Measurements from ENCODE around the gene MPHOSPH10. TPM values are rescaled to one million over a fixed set of nuclear protein-coding genes. Genes with fewer than 3 reads are reported as not detected.
"Not testable (repeated sequence)": the region's sequence is repeated elsewhere in the genome, so short reads cannot be mapped to it uniquely, and the experiment has no call there.

The MPHOSPH10 gene, protein sequence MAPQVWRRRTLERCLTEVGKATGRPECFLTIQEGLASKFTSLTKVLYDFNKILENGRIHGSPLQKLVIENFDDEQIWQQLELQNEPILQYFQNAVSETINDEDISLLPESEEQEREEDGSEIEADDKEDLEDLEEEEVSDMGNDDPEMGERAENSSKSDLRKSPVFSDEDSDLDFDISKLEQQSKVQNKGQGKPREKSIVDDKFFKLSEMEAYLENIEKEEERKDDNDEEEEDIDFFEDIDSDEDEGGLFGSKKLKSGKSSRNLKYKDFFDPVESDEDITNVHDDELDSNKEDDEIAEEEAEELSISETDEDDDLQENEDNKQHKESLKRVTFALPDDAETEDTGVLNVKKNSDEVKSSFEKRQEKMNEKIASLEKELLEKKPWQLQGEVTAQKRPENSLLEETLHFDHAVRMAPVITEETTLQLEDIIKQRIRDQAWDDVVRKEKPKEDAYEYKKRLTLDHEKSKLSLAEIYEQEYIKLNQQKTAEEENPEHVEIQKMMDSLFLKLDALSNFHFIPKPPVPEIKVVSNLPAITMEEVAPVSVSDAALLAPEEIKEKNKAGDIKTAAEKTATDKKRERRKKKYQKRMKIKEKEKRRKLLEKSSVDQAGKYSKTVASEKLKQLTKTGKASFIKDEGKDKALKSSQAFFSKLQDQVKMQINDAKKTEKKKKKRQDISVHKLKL
- 29.2 TPM for polyA plus RNA-seq (ENCODE audit: insufficient read length)

- peak; percentile 84 for DNase-seq (ENCODE audit: low read depth)
Observed at GRCh38 chr2:71130152-71130904, at the start of gene MPHOSPH10, which contains the start of gene MCEE. TSS of gene MPHOSPH10 (plus strand) at chr2:71130634. CDS start at chr2:71130666, 32 bp downstream. TSS of gene MCEE (minus strand) at chr2:71130229. CDS start at chr2:71130219, 10 bp downstream.

DNA sequence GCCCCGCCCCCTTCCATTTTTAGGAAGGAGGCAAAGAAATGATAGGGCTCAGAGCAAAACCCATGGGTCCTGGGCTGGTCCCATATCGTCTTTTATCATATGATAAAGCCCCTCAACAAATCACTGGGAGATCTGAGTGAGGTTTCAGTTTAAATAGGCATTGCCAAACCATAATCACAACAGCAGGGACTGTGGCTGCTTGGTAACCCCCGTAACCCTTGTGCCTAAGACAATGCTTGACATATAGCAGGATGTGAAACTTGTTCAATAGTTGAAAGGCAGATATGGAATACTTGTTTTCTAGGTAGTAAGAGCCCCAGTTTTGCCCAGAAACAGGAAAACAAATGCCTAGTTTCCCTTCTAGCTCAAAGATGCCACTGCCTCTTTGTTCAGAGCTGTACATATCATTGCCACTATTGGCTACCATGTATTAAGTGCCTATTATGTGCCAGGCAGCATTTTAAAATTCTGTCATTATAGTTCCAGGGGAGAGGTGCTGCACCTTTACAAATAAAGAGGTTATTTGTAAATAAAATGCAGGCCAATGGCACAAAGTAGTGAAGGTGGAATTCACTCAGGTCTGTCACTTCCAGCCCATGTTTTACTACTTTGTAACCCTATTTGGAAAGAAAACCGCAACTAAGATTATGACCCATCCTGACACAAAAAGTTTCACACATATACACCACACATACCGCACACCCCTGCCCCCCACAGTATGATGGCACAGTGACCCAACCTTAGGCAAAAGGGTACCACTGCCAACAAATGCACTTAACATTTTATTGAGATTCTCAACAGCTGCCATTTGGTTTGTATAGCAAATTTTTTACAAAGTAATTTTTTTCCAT is 47.8 kb upstream of the MPHOSPH10 start:
- no peak for DNase-seq (ENCODE audit: low read depth)

- DNase-seq (ENCODE audit: low read depth) = not testable (repeated sequence)
Observed at GRCh38 chr2:71083297-71083696, 47.1 kb upstream of the MPHOSPH10 start.

DNA sequence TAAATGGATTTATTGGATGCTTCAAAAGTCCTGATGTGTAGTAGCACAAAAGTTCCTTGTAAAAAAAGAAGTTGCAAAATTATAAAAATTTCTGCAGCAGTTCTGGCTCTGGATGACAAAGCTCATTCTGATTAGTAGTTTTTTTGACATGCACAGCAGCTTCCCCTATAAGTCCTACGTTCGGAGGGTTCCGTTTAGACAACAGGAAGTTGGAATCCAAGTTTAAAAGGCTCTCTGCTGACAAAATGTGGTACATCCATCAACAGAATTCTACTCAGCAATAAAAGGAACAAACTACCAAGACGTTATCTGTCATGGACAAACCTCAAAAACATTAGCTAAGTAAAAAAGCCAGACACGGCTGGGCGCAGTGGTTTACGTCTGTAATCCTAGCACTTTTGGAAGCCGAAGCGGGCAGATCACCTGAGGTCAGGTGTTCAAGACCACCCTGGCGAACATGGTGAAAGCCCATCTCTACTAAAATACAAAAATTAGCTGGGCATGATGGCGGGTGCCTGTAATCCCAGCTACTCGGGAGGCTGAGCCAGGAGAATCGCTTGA is 46.6 kb upstream of the MPHOSPH10 start:
- not testable (repeated sequence) for DNase-seq (ENCODE audit: low read depth)

- DNase-seq (ENCODE audit: low read depth) = not testable (repeated sequence)
Observed at GRCh38 chr2:71085325-71086003, 45.0 kb upstream of the MPHOSPH10 start.

DNA sequence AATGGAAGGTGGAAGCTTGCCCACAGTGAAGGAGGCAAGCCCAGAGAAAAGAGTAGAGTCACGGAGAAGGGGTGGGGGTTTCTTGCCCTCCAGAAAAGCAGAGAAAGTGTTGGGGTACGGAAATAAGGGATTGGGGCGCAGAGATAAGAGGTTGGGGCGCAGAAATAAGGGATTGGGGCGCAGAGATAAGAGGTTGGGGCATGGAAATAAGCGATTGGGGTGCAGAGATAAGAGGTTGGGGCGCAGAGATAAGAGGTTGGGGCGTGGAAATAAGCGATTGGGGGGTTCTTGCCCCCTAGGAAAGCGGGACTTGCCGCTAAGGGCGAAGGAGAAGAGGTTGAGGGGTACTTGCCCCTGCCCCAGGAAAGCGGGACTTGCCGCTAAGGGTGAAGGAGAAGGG is 41.0 kb upstream of the MPHOSPH10 start:
- not testable (repeated sequence) for DNase-seq (ENCODE audit: low read depth)

GRCh38 chr2:71091808-71092207 is 38.6 kb upstream of the MPHOSPH10 start:
- DNase-seq (ENCODE audit: low read depth) = not testable (repeated sequence)

DNA sequence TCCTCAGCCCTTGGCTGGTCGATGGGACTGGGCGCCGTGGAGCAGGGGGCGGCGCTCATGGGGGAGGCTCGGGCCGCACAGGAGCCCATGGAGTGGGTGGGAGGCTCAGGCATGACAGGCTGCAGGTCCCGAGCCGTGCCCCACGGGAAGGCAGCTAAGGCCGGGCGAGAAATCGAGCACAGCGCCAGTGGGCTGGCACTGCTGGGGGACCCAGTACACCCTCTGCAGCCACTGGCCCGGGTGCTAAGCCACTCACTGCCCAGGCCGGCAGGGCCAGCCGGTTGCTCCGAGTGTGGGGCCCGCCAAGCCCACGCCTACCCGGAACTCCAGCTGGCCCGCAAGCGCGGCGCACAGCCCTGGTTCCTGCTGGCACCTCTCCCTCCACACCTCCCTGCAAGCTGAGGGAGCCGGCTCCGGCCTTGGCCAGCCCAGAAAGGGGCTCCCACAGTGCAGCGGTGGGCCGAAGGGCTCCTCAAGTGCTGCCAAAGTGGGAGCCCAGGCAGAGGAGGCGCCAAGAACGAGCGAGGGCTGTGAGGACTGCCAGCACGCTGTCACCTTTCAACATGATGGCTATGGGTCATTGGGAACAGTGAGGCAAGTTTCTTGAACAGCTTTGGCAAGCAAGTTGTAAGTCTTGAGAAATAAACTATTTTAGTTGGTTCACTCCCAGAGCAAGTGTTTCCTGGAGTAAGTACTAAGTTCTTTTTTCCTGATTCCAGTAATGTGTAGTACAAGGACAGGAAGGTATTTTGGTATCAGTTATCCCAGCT is 37.8 kb upstream of the MPHOSPH10 start:
- not testable (repeated sequence) for DNase-seq (ENCODE audit: low read depth)

GRCh38 chr2:71100195-71100964 is 30.1 kb upstream of the MPHOSPH10 start:
- no peak for DNase-seq (ENCODE audit: low read depth)

- DNase-seq (ENCODE audit: low read depth) = no peak
Observed at GRCh38 chr2:71101656-71102055, 28.8 kb upstream of the MPHOSPH10 start.

DNA sequence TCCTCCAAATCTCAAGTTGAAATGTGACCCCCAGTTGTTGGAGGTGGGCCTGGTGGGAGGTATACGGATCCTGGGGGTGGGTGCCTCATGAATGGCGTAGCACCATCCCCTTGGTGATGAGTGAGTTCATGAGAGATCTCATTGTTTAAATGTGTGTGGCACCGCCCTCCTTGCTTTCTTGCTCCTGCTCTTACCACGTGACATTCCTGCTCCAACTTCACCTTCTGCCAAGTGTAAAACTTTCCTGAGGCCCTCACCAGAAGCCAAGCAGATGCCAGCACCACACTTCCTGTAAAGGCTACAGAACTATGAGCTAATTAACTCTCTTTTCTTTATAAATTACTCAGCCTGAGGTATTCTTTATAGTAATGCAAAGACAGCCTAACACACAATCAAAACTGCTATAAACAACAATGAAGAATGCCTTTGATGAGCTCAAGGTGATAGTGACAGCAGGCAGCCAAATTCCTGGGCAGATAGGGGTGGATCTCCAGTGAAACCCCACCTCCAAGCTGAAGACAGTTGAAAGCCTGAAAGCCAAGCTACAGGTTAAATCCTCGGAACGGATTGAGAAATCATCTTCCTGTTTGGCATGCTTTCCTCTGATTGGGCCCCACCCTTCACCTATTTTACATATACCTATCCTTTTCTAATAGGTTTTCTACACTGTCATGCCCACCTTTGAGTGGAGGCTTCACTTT is 27.3 kb upstream of the MPHOSPH10 start:
- no peak for DNase-seq (ENCODE audit: low read depth)

GRCh38 chr2:71103809-71104208 is 26.6 kb upstream of the MPHOSPH10 start:
- DNase-seq (ENCODE audit: low read depth) = no peak

- DNase-seq (ENCODE audit: low read depth) = not testable (repeated sequence)
Observed at GRCh38 chr2:71106463-71106862, 24.0 kb upstream of the MPHOSPH10 start.

GRCh38 chr2:71108091-71108490 is 22.3 kb upstream of the MPHOSPH10 start:
- DNase-seq (ENCODE audit: low read depth) = no peak

GRCh38 chr2:71113843-71114242 is 16.6 kb upstream of the MPHOSPH10 start:
- DNase-seq (ENCODE audit: low read depth) = no peak

DNA sequence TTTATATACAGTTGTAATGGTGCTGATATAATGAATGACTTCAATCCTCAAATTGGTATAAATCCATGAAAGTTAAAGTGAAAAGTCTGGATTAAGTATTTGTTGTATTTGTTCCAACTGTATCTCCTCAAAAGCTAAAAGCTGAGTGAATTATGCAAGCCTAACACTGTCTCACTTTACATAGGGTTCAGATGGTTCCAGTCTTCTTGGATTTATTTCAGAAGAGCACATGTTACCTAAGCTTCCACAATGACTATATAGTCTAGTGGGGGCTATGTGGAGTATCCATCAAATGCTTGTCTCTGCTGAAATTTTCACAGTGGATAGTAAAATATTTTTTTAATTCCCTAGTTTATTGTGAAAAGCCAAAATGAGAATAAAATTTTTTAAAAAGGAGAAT is 13.4 kb upstream of the MPHOSPH10 start:
- no peak for DNase-seq (ENCODE audit: low read depth)

- DNase-seq (ENCODE audit: low read depth) = no peak
Observed at GRCh38 chr2:71120195-71120594, 10.2 kb upstream of the MPHOSPH10 start.

DNA sequence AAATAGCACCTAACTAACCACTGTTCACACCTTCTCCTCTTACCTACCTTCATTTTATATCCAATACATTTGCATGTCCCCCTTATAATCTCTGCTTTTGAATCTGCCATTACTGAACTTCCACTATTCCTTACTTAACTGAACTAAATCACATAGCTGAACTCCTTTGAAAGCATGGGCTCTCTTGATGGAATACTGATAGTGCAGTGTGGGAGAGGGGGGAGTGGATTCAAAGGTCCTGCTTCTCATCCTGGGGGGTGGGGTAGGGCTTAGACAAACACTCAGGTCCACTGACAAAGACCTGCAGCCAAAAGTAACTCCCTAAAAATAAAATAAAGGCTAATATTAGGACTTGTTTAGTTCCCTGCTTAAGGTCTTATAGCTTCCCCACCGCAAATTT is 9.0 kb upstream of the MPHOSPH10 start:
- no peak for DNase-seq (ENCODE audit: low read depth)

Measured in forelimb muscle (tissue), 1 donor.